ENCODE results near the gene KRTAP5-1.

KRTAP5-1 gene

DNA sequence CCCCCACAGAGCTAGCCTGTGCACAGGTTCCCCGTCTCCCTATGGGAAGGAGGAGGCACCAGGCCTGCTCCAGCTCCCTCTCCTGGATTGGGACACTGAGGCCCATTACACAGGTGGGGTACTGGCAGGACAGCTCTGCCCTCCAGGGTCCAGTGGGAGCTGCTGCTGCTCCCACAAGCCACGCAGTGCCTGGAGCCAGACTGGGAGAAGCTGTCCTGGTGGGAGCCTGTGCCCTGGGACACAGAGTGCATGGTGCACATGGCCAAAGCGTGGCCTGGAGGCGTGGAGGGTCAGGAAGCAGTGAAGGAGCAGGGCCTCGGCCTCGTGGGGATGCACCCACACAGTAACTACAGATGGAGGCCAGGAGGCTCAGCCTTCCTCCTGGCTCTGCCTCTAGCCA is 40.5 kb downstream of the KRTAP5-1 start:
- no peak for DNase-seq
- TF ChIP-seq, protein P1, sequence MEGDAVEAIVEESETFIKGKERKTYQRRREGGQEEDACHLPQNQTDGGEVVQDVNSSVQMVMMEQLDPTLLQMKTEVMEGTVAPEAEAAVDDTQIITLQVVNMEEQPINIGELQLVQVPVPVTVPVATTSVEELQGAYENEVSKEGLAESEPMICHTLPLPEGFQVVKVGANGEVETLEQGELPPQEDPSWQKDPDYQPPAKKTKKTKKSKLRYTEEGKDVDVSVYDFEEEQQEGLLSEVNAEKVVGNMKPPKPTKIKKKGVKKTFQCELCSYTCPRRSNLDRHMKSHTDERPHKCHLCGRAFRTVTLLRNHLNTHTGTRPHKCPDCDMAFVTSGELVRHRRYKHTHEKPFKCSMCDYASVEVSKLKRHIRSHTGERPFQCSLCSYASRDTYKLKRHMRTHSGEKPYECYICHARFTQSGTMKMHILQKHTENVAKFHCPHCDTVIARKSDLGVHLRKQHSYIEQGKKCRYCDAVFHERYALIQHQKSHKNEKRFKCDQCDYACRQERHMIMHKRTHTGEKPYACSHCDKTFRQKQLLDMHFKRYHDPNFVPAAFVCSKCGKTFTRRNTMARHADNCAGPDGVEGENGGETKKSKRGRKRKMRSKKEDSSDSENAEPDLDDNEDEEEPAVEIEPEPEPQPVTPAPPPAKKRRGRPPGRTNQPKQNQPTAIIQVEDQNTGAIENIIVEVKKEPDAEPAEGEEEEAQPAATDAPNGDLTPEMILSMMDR (IDR thresholded peaks at IDR 0.05; ENCODE audit: low read depth, low read length) = no peak
- Histone ChIP-seq H3K27me3 (peaks cover 19% of the 10 kb centered on the region), H3K36me3 (no peaks in the 10 kb centered on the region), H3K4me3 (ENCODE audit: low read depth, low read length) (no peak overlapping the region), H3K4me1 (no peaks in the 10 kb centered on the region), H3K9me3 (no peaks in the 10 kb centered on the region)

GRCh38 chr11:1543606-1544263 is 41.3 kb downstream of the KRTAP5-1 start:
- H3K27me3 ChIP-seq = peaks cover 19% of the 10 kb centered on the region
- no peaks in the 10 kb centered on the region for H3K36me3 ChIP-seq
- no peak overlapping the region for H3K4me3 ChIP-seq (ENCODE audit: low read depth, low read length)
- H3K4me1 ChIP-seq = no peaks in the 10 kb centered on the region
- no peaks in the 10 kb centered on the region for H3K9me3 ChIP-seq
- DNase-seq = no peak
- TF ChIP-seq, protein P1 (IDR thresholded peaks at IDR 0.05; ENCODE audit: low read depth, low read length) = no peak

DNA sequence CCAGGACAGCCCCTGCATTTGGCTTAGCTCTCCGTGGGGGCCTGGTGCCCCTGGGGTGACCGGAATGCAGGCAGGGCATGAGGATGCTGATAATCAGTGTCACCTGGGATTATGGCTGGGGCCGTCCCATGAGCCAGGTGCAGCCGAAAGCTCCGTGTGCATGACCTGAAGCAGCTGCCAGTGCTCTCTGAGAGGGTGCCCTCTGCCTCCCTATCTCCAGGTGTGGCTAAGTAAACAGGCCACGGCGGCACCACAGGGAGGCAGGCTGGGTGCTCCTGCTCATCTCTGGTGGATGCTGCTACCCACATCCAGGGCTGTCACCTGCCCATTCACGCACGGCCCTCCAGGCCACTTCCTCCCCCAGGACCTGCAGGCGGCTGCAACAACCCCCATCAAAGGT is 42.8 kb downstream of the KRTAP5-1 start:
- Histone ChIP-seq H3K27me3 (peaks cover 14% of the 10 kb centered on the region), H3K4me1 (no peaks in the 10 kb centered on the region), H3K4me3 (ENCODE audit: low read depth, low read length) (no peak overlapping the region), H3K36me3 (no peaks in the 10 kb centered on the region), H3K9me3 (no peaks in the 10 kb centered on the region)
- DNase-seq = no peak
- TF ChIP-seq, protein P1 (IDR thresholded peaks at IDR 0.05; ENCODE audit: low read depth, low read length) = no peak

DNA sequence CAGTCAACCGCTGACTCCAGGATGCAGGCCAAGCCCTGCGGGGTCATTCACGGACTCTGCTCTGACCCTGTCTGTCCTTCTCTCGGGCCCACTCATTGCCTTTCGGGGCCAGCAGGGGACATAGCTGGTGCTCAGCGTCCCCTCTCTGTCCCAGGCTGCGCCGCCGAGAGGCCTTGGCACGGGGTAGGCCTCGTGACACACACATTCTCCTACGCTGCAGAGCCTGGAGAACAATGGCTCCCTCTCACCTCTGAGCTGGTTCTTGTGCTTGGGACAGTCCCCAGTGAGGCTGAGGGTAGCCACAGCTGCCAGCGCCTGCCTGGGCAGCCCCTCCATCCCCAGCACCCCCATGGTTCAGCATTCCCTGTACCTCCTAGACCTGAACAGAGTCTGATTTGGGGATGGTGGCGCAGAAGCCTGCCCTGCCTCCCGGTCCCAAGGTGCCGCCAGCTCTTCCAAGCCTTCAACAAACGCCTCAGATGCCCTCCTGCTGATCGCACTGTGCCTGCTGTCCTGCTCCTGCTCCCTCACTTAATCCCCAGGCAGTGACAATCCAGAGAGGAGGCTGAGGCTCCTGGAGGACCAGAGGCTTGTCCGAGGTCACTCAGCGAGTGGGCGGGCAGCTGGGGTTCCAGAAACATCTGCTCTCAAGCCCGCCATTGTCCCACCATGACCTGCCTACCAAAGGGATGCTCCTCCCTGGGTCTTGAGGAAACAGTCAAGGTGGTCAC is 43.4 kb downstream of the KRTAP5-1 start:
- H3K4me3 ChIP-seq (ENCODE audit: low read depth, low read length) = no peak overlapping the region
- H3K4me1 ChIP-seq = no peaks in the 10 kb centered on the region
- H3K36me3 ChIP-seq = no peaks in the 10 kb centered on the region
- H3K27me3 ChIP-seq = peaks cover 8% of the 10 kb centered on the region; the same call in 1 of the 2 replicates
- no peaks in the 10 kb centered on the region for H3K9me3 ChIP-seq
- TF ChIP-seq, protein P1 (IDR thresholded peaks at IDR 0.05; ENCODE audit: low read depth, low read length) = no peak
- no peak for DNase-seq

DNA sequence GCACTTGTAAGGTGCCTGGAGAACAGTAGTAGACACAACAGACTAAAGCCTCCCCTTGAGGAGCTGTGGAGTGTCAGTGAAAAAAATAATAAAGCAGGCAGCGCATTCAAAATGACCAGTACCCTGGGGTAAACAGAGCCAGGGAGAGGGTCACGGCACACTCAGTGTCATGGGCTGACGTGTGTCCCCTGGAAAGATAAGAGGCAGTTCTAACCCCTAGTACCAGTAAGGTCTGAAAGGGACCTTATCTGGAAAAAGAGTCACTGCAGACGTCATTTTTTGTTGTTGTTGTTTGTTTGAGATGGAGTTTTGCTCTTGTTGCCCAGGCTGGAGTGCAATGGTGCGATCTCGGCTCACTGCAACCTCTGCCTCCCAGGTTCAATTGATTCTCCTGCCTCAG is 45.0 kb downstream of the KRTAP5-1 start:
- Histone ChIP-seq H3K36me3 (no peaks in the 10 kb centered on the region), H3K4me1 (no peaks in the 10 kb centered on the region), H3K27me3 (no peaks in the 10 kb centered on the region), H3K4me3 (ENCODE audit: low read depth, low read length) (no peak overlapping the region), H3K9me3 (no peaks in the 10 kb centered on the region)
- DNase-seq = no peak
- TF ChIP-seq, protein P1 (IDR thresholded peaks at IDR 0.05; ENCODE audit: low read depth, low read length) = no peak

DNA sequence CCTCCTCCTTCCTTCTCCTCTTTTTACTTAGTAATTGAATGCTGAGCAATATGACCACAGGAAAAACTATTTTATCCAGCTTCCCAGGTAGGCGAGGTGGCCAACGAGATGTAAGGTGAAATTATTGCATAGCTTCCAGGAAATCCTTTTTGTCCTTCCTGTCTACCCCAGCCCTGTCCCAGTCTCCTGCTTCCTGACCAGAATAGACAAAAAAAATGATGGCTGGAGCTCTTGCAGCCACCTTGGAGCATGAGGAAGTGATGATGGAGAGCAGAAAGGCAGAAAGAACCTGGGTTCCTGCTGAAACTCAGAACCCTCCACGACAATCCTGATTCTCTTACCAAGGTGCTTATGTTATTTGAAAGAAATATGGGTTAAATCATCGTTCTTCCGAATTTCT is 46.9 kb downstream of the KRTAP5-1 start:
- Histone ChIP-seq H3K36me3 (no peaks in the 10 kb centered on the region), H3K9me3 (no peaks in the 10 kb centered on the region), H3K27me3 (no peaks in the 10 kb centered on the region), H3K4me1 (no peaks in the 10 kb centered on the region), H3K4me3 (ENCODE audit: low read depth, low read length) (no peak overlapping the region)
- TF ChIP-seq, protein P1 (IDR thresholded peaks at IDR 0.05; ENCODE audit: low read depth, low read length) = no peak
- no peak for DNase-seq
